ENCODE data around the gene HSFX3.
"Not testable (repeated sequence)": the region's sequence is repeated elsewhere in the genome, so short reads cannot be mapped to it uniquely, and the experiment has no call there.

Gene HSFX3

DNA sequence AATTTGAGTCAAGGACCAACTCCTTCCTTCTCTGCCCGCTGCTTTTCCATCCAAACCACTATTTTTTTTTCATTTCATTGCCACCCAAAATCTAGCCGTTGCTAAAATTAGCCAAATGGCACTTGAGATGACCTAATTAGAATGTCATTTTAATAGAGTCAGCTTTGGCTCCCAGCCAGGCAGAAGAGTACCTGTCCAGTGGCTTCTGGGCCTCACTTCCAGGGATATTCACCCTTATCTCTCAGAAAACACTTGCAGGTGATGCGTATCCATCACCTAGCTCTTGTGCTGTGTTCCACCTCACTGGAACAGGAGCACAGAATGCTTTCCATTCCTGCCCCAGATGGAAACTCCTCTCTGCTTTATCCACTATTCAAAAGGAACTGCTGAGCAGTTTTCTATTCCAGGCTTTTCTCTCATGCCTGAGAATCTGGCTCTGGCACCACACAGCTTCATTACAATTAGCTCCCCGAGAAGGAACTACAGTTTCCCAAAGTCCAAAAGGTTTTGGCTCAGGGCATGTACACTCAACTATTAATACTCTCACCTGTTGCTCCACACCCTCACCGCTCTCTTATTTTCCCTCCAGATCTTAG is 19.1 kb upstream of the HSFX3 start:
- no peak overlapping the region for H3K9ac ChIP-seq
- no peak overlapping the region for H3K27ac ChIP-seq
- no peaks in the 10 kb centered on the region for H4K20me1 ChIP-seq (ENCODE audit: insufficient read depth)
- H3K4me1 ChIP-seq (ENCODE audit: low read depth, poor library complexity, severe bottlenecking), result peaks cover 5% of the 10 kb centered on the region
- TF ChIP-seq, protein P1, sequence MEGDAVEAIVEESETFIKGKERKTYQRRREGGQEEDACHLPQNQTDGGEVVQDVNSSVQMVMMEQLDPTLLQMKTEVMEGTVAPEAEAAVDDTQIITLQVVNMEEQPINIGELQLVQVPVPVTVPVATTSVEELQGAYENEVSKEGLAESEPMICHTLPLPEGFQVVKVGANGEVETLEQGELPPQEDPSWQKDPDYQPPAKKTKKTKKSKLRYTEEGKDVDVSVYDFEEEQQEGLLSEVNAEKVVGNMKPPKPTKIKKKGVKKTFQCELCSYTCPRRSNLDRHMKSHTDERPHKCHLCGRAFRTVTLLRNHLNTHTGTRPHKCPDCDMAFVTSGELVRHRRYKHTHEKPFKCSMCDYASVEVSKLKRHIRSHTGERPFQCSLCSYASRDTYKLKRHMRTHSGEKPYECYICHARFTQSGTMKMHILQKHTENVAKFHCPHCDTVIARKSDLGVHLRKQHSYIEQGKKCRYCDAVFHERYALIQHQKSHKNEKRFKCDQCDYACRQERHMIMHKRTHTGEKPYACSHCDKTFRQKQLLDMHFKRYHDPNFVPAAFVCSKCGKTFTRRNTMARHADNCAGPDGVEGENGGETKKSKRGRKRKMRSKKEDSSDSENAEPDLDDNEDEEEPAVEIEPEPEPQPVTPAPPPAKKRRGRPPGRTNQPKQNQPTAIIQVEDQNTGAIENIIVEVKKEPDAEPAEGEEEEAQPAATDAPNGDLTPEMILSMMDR (conservative IDR thresholded peaks at IDR 0.05; ENCODE audit: low read depth, low read length), result no peak
- no peak overlapping the region for H2AFZ ChIP-seq (ENCODE audit: low read depth)
- H3K79me2 ChIP-seq (ENCODE audit: insufficient read depth, low read depth), result no peaks in the 10 kb centered on the region
- H3K27me3 ChIP-seq (ENCODE audit: insufficient read depth, low read depth), result no peaks in the 10 kb centered on the region
- no peaks in the 10 kb centered on the region for H3K36me3 ChIP-seq (ENCODE audit: insufficient read depth)
- H3K4me2 ChIP-seq, result no peak overlapping the region
- H3K4me3 ChIP-seq (IDR thresholded peaks at IDR 0.05; ENCODE audit: insufficient read depth, low read depth, low read length), result no peak overlapping the region

DNA sequence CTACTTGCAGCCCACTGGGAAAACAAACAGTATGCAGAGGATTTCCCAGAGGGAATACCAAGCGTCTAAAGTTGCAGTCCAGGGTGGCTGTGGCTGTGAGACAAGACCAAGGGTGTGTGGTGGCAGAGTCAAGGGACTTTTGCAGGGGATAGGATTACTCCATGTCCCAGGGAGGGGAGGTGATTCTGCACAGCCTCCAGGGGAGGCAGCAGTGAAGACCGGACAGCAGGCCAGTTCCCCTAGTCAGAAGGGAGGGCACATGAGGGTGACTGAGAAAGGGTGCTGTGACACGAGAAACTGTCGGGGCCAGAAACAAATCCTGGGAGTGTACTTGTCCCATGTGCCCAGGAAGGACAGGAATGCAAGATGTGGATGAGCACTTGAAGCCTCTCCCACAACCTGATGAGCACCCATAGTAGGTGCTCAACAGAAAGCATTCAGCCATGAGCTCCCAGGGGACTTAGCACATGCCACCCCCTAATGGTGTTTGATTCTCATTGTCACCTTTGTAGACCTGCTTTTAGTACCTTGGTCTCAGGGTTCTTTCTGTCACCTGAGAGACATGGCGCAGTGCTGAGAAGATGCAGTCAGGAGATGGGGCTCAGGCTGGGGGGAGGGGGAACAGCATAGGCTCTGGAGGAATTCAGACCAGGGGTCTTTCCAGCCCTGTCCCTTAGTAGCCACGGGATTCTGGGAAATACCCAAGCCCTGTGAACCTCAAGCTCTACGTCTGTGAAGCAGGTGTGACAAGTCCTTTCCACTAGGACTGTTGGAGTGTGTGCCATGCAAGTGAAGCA is 18.1 kb upstream of the HSFX3 start:
- Histone ChIP-seq H3K27ac (no peak overlapping the region), H3K27me3 (ENCODE audit: insufficient read depth, low read depth) (no peaks in the 10 kb centered on the region), H4K20me1 (ENCODE audit: insufficient read depth) (no peaks in the 10 kb centered on the region), H3K4me2 (no peak overlapping the region), H3K9ac (no peak overlapping the region), H3K4me1 (ENCODE audit: low read depth, poor library complexity, severe bottlenecking) (peaks cover 3% of the 10 kb centered on the region), H2AFZ (ENCODE audit: low read depth) (no peak overlapping the region), H3K4me3 (IDR thresholded peaks at IDR 0.05; ENCODE audit: insufficient read depth, low read depth, low read length) (no peak overlapping the region), H3K36me3 (ENCODE audit: insufficient read depth) (no peaks in the 10 kb centered on the region), H3K79me2 (ENCODE audit: insufficient read depth, low read depth) (no peaks in the 10 kb centered on the region)
- TF ChIP-seq, protein P1 (conservative IDR thresholded peaks at IDR 0.05; ENCODE audit: low read depth, low read length), result no peak

DNA sequence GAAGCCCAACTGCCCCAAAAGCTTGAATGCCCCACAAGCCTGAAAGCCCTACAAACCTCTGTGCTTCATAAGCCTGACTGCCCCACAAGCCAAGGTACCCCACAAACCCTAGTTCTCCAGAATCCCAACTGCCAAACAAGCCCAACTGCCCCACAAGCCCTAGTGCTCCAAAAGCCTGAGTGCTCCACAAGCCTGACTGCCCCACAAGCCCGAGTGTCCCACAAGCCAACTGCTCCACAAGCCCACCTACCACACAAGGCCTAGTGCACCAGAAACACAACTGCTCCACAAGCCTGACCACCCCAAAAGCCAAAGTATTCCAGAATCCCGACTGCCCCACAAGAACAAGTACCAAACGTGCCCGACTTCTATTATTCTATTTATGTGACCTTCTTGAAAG is 13.6 kb upstream of the HSFX3 start:
- Histone ChIP-seq H3K4me1 (ENCODE audit: low read depth, poor library complexity, severe bottlenecking) (no peaks in the 10 kb centered on the region), H3K27me3 (ENCODE audit: insufficient read depth, low read depth) (no peaks in the 10 kb centered on the region), H3K27ac (no peak overlapping the region), H3K4me3 (IDR thresholded peaks at IDR 0.05; ENCODE audit: insufficient read depth, low read depth, low read length) (no peak overlapping the region), H3K9ac (no peak overlapping the region), H3K79me2 (ENCODE audit: insufficient read depth, low read depth) (no peaks in the 10 kb centered on the region), H4K20me1 (ENCODE audit: insufficient read depth) (no peaks in the 10 kb centered on the region), H2AFZ (ENCODE audit: low read depth) (no peak overlapping the region), H3K4me2 (no peak overlapping the region), H3K36me3 (ENCODE audit: insufficient read depth) (no peaks in the 10 kb centered on the region)
- TF ChIP-seq, protein P1 (conservative IDR thresholded peaks at IDR 0.05; ENCODE audit: low read depth, low read length), result no peak

DNA sequence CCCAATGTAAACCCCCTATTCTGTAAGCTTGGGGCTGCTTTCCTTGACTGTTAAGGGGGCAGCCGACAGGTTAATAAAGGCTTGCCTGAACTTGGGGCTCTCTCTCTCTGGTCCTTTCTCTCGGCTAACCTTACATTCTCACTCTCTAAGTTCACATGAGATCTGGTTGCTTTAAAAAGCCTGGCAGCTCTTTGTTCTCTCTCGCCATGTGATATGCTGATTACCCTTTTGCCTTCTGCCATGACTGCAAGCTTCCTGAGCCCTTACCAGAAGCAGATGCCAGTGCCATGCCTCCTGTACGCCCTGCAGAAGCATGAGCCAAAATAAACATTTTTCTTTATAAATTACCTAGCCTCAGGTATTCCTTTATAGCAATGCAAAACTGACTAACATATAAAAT is 5.5 kb upstream of the HSFX3 start:
- H4K20me1 ChIP-seq (ENCODE audit: insufficient read depth); H3K4me2 ChIP-seq; H3K27ac ChIP-seq; H3K36me3 ChIP-seq (ENCODE audit: insufficient read depth); H3K9ac ChIP-seq; H3K79me2 ChIP-seq (ENCODE audit: insufficient read depth, low read depth); H3K27me3 ChIP-seq (ENCODE audit: insufficient read depth, low read depth); H3K4me3 ChIP-seq (IDR thresholded peaks at IDR 0.05; ENCODE audit: insufficient read depth, low read depth, low read length); H3K4me1 ChIP-seq (ENCODE audit: low read depth, poor library complexity, severe bottlenecking); H2AFZ ChIP-seq (ENCODE audit: low read depth): not testable (repeated sequence)

DNA sequence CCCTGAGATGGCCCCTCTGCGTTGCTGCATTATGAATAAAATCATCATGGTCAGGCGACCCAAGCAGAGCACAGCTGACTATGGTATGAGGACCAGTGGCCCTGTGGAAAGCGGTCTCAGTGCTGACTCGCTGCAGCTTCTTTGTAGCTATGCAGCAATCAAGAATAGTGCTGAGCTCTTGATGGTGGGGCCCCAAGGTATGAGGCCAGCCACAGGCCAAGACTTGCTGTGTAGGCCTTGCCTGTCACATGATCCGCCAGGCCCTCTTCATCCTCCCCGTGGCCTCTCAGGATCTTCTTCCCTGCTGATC is 2.2 kb upstream of the HSFX3 start:
- H3K36me3 ChIP-seq (ENCODE audit: insufficient read depth); H3K4me1 ChIP-seq (ENCODE audit: low read depth, poor library complexity, severe bottlenecking); H2AFZ ChIP-seq (ENCODE audit: low read depth); H3K79me2 ChIP-seq (ENCODE audit: insufficient read depth, low read depth); H3K4me3 ChIP-seq (IDR thresholded peaks at IDR 0.05; ENCODE audit: insufficient read depth, low read depth, low read length); H3K9ac ChIP-seq; H3K27ac ChIP-seq; H3K27me3 ChIP-seq (ENCODE audit: insufficient read depth, low read depth); H3K4me2 ChIP-seq; H4K20me1 ChIP-seq (ENCODE audit: insufficient read depth): not testable (repeated sequence)

DNA sequence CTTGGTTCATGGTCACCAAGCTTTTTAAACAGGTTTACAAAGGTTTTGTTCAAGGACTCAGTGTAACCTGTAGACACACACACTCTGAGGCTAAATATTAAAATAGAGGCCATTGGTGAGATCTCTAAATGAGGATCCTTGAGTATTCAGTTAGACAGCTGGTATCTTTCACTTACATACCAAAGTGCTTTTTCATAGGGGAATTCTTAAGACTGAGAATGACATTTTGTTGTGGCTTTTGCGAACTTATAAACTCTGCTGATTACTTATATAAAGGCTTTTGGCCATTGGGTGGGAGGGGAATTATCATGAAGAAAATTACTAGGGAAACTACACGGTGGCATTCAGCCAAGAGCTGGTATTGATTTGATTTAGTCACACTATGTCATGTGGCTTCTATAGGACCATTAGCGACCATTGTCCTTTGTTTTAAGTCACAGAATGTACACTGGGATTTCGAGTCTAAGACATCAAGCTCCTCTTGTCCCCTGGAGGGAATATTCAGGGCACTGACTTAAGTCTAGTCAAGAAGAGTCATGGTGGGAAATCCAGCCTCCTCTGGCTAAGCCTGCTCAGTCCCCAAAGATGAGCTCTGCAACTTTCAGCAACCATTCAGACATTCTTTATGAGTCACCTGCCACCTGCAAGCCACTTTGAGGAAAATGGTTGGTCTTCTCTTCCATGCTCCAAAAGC is 1.7 kb upstream of the HSFX3 start:
- H4K20me1 ChIP-seq (ENCODE audit: insufficient read depth); H3K4me2 ChIP-seq; H2AFZ ChIP-seq (ENCODE audit: low read depth); H3K79me2 ChIP-seq (ENCODE audit: insufficient read depth, low read depth); H3K27ac ChIP-seq; H3K4me1 ChIP-seq (ENCODE audit: low read depth, poor library complexity, severe bottlenecking); H3K36me3 ChIP-seq (ENCODE audit: insufficient read depth); H3K9ac ChIP-seq; H3K4me3 ChIP-seq (IDR thresholded peaks at IDR 0.05; ENCODE audit: insufficient read depth, low read depth, low read length); H3K27me3 ChIP-seq (ENCODE audit: insufficient read depth, low read depth): not testable (repeated sequence)

DNA sequence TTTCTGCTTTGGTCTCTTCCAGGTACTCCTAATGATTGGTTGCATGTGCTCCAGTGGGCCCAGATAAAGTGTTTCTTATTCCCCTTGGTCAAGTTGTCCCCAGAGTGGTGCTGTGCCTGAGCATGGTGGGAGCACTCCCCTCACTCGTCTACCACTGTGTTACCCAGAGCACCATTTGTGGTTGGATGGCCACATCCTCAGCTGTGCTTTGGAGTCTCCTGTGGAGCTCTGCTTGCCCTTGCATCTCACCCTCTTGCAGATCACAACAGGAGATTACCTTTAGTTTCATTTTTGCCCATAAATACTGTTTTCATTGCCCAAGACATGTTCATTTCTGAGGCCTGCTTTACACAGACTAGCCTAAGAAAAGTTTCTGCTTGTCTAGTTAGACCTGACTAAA is 730 bp upstream of the HSFX3 start:
- not testable (repeated sequence) for H3K27ac ChIP-seq; H3K36me3 ChIP-seq (ENCODE audit: insufficient read depth); H3K4me2 ChIP-seq; H4K20me1 ChIP-seq (ENCODE audit: insufficient read depth); H3K4me1 ChIP-seq (ENCODE audit: low read depth, poor library complexity, severe bottlenecking); H3K4me3 ChIP-seq (IDR thresholded peaks at IDR 0.05; ENCODE audit: insufficient read depth, low read depth, low read length); H2AFZ ChIP-seq (ENCODE audit: low read depth); H3K9ac ChIP-seq; H3K79me2 ChIP-seq (ENCODE audit: insufficient read depth, low read depth); H3K27me3 ChIP-seq (ENCODE audit: insufficient read depth, low read depth)
